HEK293T (cell line): ENCODE data around the gene LARP1.

Experiments
- SP1 ChIP-seq: fragments of 450-650 bp; IDR thresholded peaks from 2 replicates; pipeline ENCODE4 v1.6.1; 2017
- TARDBP ChIP-seq: fragments of 450-650 bp; IDR thresholded peaks from 2 replicates; pipeline ENCODE4 v1.6.1; 2016
- ZNF384 ChIP-seq: fragments of 450-650 bp; IDR thresholded peaks from 2 replicates; pipeline ENCODE4 v1.6.1; 2016

DNA sequence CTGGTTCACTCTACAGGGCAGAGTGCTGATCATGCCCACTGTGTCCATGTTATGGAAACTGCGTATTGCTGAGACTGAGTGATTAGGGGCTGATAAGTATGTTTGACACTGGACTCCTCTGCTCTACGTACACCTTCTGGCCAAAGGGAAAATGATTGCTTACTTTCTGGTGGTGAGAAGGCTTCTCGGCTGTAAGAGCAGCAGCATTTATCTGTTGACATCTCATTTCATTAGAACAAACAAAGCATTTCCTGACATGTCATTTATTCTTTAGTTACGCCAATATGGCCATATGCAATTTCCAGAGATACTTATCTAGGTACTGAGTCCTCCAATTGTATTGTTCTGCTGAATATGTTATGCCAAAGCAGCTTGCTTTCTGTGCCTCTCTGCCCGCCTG is 89.6 kb downstream of the LARP1 start:
- TF ChIP-seq SP1, result no peak
- no peak for TF ChIP-seq ZNF384
- no peak for TF ChIP-seq TARDBP
